Ishikawa (cell line): ENCODE measurements around the gene CELF2.

Experiments
- CEBPB ChIP-seq: IDR thresholded peaks from 2 replicates; pipeline ENCODE4 v1.6.1; 2012
- CREB1 ChIP-seq: IDR thresholded peaks from 2 replicates; pipeline ENCODE4 v1.6.1; 2012; ENCODE audit warnings: low read depth
- EGR1 ChIP-seq: IDR thresholded peaks from 2 replicates; pipeline ENCODE4 v1.6.1; 2012
- EP300 ChIP-seq: IDR thresholded peaks from 2 replicates; pipeline ENCODE4 v1.6.1; 2012; ENCODE audit warnings: borderline replicate concordance
- FOXM1 ChIP-seq: IDR thresholded peaks from 2 replicates; pipeline ENCODE4 v1.6.1; 2012; ENCODE audit warnings: low read depth, borderline replicate concordance
- MAX ChIP-seq: IDR thresholded peaks from 2 replicates; pipeline ENCODE4 v1.6.1; 2012
- RAD21 ChIP-seq: IDR thresholded peaks from 2 replicates; pipeline ENCODE4 v1.6.1; 2012; ENCODE audit warnings: low read depth
- REST ChIP-seq: IDR thresholded peaks from 2 replicates; pipeline ENCODE4 v1.6.1; 2012; ENCODE audit warnings: low read depth, mild to moderate bottlenecking
- TAF1 ChIP-seq: IDR thresholded peaks from 2 replicates; pipeline ENCODE4 v1.6.1; 2012; ENCODE audit warnings: low read depth, mild to moderate bottlenecking
- TCF12 ChIP-seq: IDR thresholded peaks from 2 replicates; pipeline ENCODE4 v1.6.1; 2012; ENCODE audit warnings: low read depth
- TEAD4 ChIP-seq: IDR thresholded peaks from 2 replicates; pipeline ENCODE4 v1.6.1; 2012
- USF1 ChIP-seq: IDR thresholded peaks from 2 replicates; pipeline ENCODE4 v1.6.1; 2012
- YY1 ChIP-seq: IDR thresholded peaks from 2 replicates; pipeline ENCODE4 v1.6.1; 2012; ENCODE audit warnings: low read depth
- ZBTB7A ChIP-seq: IDR thresholded peaks from 2 replicates; pipeline ENCODE4 v1.6.1; 2012; ENCODE audit warnings: low read depth

CELF2 gene

GRCh38 chr10:11015446-11015934 is 2.2 kb upstream of the CELF2 start:
- TF ChIP-seq TEAD4 (no peak), TAF1 (no peak), EP300 (no peak), YY1 (no peak), MAX (no peak), CREB1 (no peak), REST (no peak), TCF12 (no peak), EGR1 (no peak)

- TF ChIP-seq YY1 (no peak), TCF12 (no peak), USF1 (no peak), EP300 (no peak), RAD21 (no peak), EGR1 (no peak), CREB1 (no peak), ZBTB7A (no peak), CEBPB (no peak), FOXM1 (no peak), TAF1 (no peak), TEAD4 (no peak), REST (no peak)
Observed at GRCh38 chr10:11017000-11017569, 587 bp upstream of the CELF2 start.

GRCh38 chr10:11018432-11018841 is 765 bp downstream of the CELF2 start:
- TF ChIP-seq CEBPB (no peak), CREB1 (no peak), YY1 (no peak), EP300 (no peak), TAF1 (no peak)

GRCh38 chr10:11018855-11019631 is 1.4 kb downstream of the CELF2 start:
- TF ChIP-seq FOXM1: no peak
- TF ChIP-seq USF1: no peak
- TF ChIP-seq TCF12: no peak
- no peak for TF ChIP-seq CREB1
- TF ChIP-seq TAF1: no peak
- no peak for TF ChIP-seq ZBTB7A
- no peak for TF ChIP-seq CEBPB
- TF ChIP-seq EGR1: no peak
- TF ChIP-seq YY1: no peak
- TF ChIP-seq RAD21: no peak
- no peak for TF ChIP-seq REST
